B cell (primary cell): ENCODE results near the gene DPYD. TPM values are rescaled to one million over a fixed set of nuclear protein-coding genes. Genes with fewer than 3 reads are reported as not detected.

ENCODE experiments used
- ATAC-seq: fragments of 200-7000 bp; cut with Tn5 transposase; one replicate; pipeline ENCODE4 v1.10.0; 2021; ENCODE audit warnings: low read depth, mild to moderate bottlenecking, moderate number of reproducible peaks, moderate library complexity
- CTCF ChIA-PET: fragments of 350-600 bp; sonication (Branson Sonifier 250); formaldehyde crosslinking; loops from one replicate; lab custom pipeline; 2021; ENCODE audit warnings: antibody characterized with exemption, inconsistent platforms; lab: Charles Lee
- POLR2A ChIA-PET: fragments of 350-600 bp; sonication (Branson Sonifier 250); formaldehyde crosslinking; loops from one replicate; lab custom pipeline; 2021; ENCODE audit warnings: antibody characterized with exemption; lab: Charles Lee
- DNase-seq: peaks from one replicate; pipeline ENCODE4 v3.0.0; 2013
- H2AFZ ChIP-seq: 2 replicates; pipeline ENCODE4 v1.6.1; 2012; ENCODE audit warnings: mild to moderate bottlenecking, low read depth, low read length; ENCODE audit not compliant: insufficient read depth, poor library complexity, severe bottlenecking
- H3K27ac ChIP-seq, 2 donors: 1 replicate in 1 of 2; 2 replicates in 1 of 2; pipeline ENCODE4 v1.5.1; 2012 to 2013; ENCODE audit warnings: low read length in 2 of 2, mild to moderate bottlenecking in 2 of 2, moderate library complexity in 1 of 2
- H3K27me3 ChIP-seq, 4 experiments: fragments of 200-600 bp in 1 of 4; sonication (generic) in 1 of 4; replicated peaks in 1 of 4; 1 replicate in 2 of 4; 2 replicates in 2 of 4; pipeline versions ENCODE4 v1.6.1 to v1.7.0; 2013 to 2016; ENCODE audit warnings: low read length in 3 of 4, mild to moderate bottlenecking in 2 of 4, mixed read lengths in 1 of 4, moderate library complexity in 1 of 4; ENCODE audit not compliant: insufficient read depth in 4 of 4, control insufficient read depth in 3 of 4; ENCODE audit errors: control extremely low read depth in 1 of 4
- H3K36me3 ChIP-seq, 2 experiments: replicated peaks in 1 of 2; 1 replicate in 1 of 2; 2 replicates in 1 of 2; pipeline versions ENCODE4 v1.6.1 to v1.7.1; 2013; ENCODE audit warnings: low read length in 1 of 2; ENCODE audit not compliant: insufficient read depth in 2 of 2, control insufficient read depth in 1 of 2; ENCODE audit errors: control extremely low read depth in 1 of 2, extremely low read depth in 1 of 2
- H3K4me1 ChIP-seq, 2 donors: fragments of 200-600 bp in 1 of 2; sonication (generic) in 1 of 2; 1 replicate in 1 of 2; 2 replicates in 1 of 2; pipeline versions ENCODE4 v1.5.1 to v1.6.1; 2013 to 2017; ENCODE audit warnings: low read length in 2 of 2; ENCODE audit not compliant: control insufficient read depth in 2 of 2, insufficient read depth in 2 of 2
- H3K4me2 ChIP-seq: replicated peaks from 2 replicates; pipeline ENCODE3; 2012; ENCODE audit warnings: mild to moderate bottlenecking, low read depth, low read length; ENCODE audit not compliant: poor library complexity, severe bottlenecking
- H3K4me3 ChIP-seq, 5 experiments: fragments of 200-600 bp in 1 of 5; sonication (generic) in 1 of 5; 1 replicate in 3 of 5; 2 replicates in 2 of 5; pipeline versions ENCODE4 v1.5.1 to v1.7.0; 2011 to 2016; ENCODE audit warnings: low read length in 4 of 5, mild to moderate bottlenecking in 4 of 5, low read depth in 2 of 5, control low read depth in 1 of 5, moderate library complexity in 1 of 5; ENCODE audit not compliant: insufficient read depth in 1 of 5; ENCODE audit errors: control extremely low read depth in 1 of 5, extremely low read depth in 1 of 5
- H3K79me2 ChIP-seq: fragments of 200-600 bp; sonication (generic); one replicate; pipeline ENCODE4 v1.6.0; 2016; ENCODE audit warnings: low read length; ENCODE audit not compliant: control insufficient read depth, insufficient read depth
- H3K9ac ChIP-seq: fragments of 200-600 bp; sonication (generic); 2 replicates; pipeline ENCODE4 v1.6.1; 2017; ENCODE audit warnings: mild to moderate bottlenecking, low read length, moderate library complexity
- H3K9me3 ChIP-seq, 3 donors: one replicate each; pipeline versions ENCODE4 v1.6.1 to v1.7.1; 2013; ENCODE audit warnings: low read length in 2 of 3; ENCODE audit not compliant: control insufficient read depth in 2 of 3, insufficient read depth in 1 of 3; ENCODE audit errors: control extremely low read depth in 1 of 3
- H4K20me1 ChIP-seq: 2 replicates; pipeline ENCODE4 v1.6.0; 2012; ENCODE audit warnings: mild to moderate bottlenecking, low read length; ENCODE audit not compliant: insufficient read depth, control insufficient read depth, poor library complexity, severe bottlenecking
- H3K27ac Mint-ChIP-seq: one replicate; pipeline ENCODE4 v1.8.0; 2021; ENCODE audit warnings: mixed read lengths
- H3K27me3 Mint-ChIP-seq: one replicate; pipeline ENCODE4 v1.8.0; 2021; ENCODE audit warnings: mixed read lengths
- H3K4me1 Mint-ChIP-seq: one replicate; pipeline ENCODE4 v1.8.0; 2021; ENCODE audit warnings: mixed read lengths
- H3K4me3 Mint-ChIP-seq: one replicate; pipeline ENCODE4 v1.8.0; 2021; ENCODE audit warnings: mixed read lengths
- H3K9me3 Mint-ChIP-seq: one replicate; pipeline ENCODE4 v1.8.0; 2022; ENCODE audit warnings: mixed read lengths; ENCODE audit not compliant: insufficient read depth
- EZH2 ChIP-seq: IDR thresholded peaks from 2 replicates; pipeline ENCODE4 v1.6.1; 2012; ENCODE audit warnings: borderline replicate concordance, low read depth, mild to moderate bottlenecking, moderate library complexity, low read length; ENCODE audit not compliant: insufficient read depth, poor library complexity, severe bottlenecking
- WGBS: methylation state at CpG from one replicate; pipeline ENCODE4 v1.1.5; 2013; ENCODE audit warnings: missing lambda C conversion rate; ENCODE audit not compliant: insufficient coverage; 5-methylcytosine and 5-hydroxymethylcytosine counted together
- intact Hi-C: fragments of 100-400 bp; cut with micrococcal nuclease; formaldehyde crosslinking; loops from one replicate; pipeline ENCODE4 v1.10.0; 2022
- polyA plus RNA-seq: library from polyadenylated mRNA; depleted of rRNA; stranded (reverse); fragments of >200 nt; gene quantifications from 2 replicates; pipeline ENCODE4 v1.2.3, GENCODE V29; 2012
- total RNA-seq, 2 donors: library from RNA; stranded (reverse); fragments of 120-200 nt in 1 of 2; gene quantifications; 1 replicate in 1 of 2; 2 replicates in 1 of 2; pipeline versions ENCODE4 v1.2.3 to v1.2.4, GENCODE V29; 2013 to 2022
- TF ChIP-seq, protein P1 (sequence below): fragments of 200-600 bp; IDR thresholded peaks from one replicate; pipeline ENCODE4 v1.8.0; 2022; ENCODE audit warnings: antibody characterized with exemption, mild to moderate bottlenecking

The DPYD gene
- total and polyA plus RNA-seq, 2 donors (not counting 1 experiment from before 2014, with no cell fraction given), result 4.2 to 19.0 TPM

DNA sequence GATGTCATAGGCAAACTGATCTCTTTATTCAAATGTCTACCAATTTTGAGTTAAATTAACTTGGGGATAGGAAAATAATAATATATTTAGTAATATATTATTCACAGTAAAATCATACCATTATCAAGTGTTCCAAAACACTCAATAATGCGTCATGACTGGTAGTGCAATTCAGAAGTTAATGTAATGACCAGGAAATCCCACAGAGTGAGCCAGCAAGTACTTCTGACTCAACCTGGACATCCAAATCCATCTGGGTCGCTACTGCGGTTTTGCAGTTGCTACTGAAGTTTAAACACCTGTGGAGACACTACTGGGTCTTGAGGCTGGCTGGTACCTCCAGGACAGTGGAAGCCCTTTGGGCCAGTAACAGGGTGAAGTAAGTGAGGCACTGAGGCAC, 44.8 kb downstream of the DPYD start:
- CTCF ChIA-PET, result no interaction called here
- H4K20me1 ChIP-seq, result no peaks in the 10 kb centered on the region

DNA sequence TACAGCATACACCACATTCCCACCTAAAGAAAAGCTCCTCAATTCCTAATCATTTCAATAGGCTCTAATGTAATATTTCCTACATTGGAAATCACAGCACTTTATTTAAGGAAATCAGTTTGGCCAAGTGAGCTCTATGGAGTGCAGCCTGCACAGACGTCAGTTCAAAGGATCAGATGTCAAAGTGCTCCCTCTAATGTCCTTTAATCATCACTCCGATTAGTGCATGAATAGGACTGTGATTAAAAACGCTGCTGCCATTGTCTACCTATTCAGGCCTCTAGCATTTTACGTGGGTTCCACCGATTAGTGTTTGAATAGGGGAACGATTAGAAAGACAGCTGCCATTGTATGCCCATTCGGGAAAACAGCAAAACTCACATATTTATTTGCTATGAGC, 50.2 kb downstream of the DPYD start:
- H3K27ac ChIP-seq, result no peak overlapping the region
- TF ChIP-seq EZH2, result no peak
- TF ChIP-seq, protein P1, sequence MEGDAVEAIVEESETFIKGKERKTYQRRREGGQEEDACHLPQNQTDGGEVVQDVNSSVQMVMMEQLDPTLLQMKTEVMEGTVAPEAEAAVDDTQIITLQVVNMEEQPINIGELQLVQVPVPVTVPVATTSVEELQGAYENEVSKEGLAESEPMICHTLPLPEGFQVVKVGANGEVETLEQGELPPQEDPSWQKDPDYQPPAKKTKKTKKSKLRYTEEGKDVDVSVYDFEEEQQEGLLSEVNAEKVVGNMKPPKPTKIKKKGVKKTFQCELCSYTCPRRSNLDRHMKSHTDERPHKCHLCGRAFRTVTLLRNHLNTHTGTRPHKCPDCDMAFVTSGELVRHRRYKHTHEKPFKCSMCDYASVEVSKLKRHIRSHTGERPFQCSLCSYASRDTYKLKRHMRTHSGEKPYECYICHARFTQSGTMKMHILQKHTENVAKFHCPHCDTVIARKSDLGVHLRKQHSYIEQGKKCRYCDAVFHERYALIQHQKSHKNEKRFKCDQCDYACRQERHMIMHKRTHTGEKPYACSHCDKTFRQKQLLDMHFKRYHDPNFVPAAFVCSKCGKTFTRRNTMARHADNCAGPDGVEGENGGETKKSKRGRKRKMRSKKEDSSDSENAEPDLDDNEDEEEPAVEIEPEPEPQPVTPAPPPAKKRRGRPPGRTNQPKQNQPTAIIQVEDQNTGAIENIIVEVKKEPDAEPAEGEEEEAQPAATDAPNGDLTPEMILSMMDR, result no peak
- H3K4me1 ChIP-seq, result no peaks in the 10 kb centered on the region
- H3K79me2 ChIP-seq, result no peaks in the 10 kb centered on the region
- no peak overlapping the region for H3K4me2 ChIP-seq
- no peak overlapping the region for H3K4me3 Mint-ChIP-seq
- H3K4me3 ChIP-seq, result no peak overlapping the region
- intact Hi-C loops, result no loop called here
- 92% methylated on average over 1 of the region's 7 CpGs for WGBS
- H4K20me1 ChIP-seq, result no peaks in the 10 kb centered on the region
- ATAC-seq (no peak), DNase-seq (no peak)
- no peak overlapping the region for H3K27ac Mint-ChIP-seq
- POLR2A ChIA-PET, result no interaction called here
- H2AFZ ChIP-seq, result no peak overlapping the region
- CTCF ChIA-PET, result no interaction called here
- H3K9me3 ChIP-seq, result no peaks in the 10 kb centered on the region
- no peaks in the 10 kb centered on the region for H3K36me3 ChIP-seq
- no peaks in the 10 kb centered on the region for H3K27me3 Mint-ChIP-seq
- no peaks in the 10 kb centered on the region for H3K4me1 Mint-ChIP-seq
- H3K27me3 ChIP-seq, result no peaks in the 10 kb centered on the region
- H3K9ac ChIP-seq, result no peak overlapping the region
- H3K9me3 Mint-ChIP-seq, result no peaks in the 10 kb centered on the region

More for the DNA sequence above, 44.8 kb downstream of the DPYD start:
- POLR2A ChIA-PET, result no interaction called here
- TF ChIP-seq, protein P1, result no peak
- TF ChIP-seq EZH2, result no peak
- Histone ChIP-seq H2AFZ (no peak overlapping the region), H3K9ac (no peak overlapping the region), H3K9me3 (no peaks in the 10 kb centered on the region), H3K27me3 (no peaks in the 10 kb centered on the region), H3K36me3 (no peaks in the 10 kb centered on the region), H3K4me2 (no peak overlapping the region), H3K4me1 (no peaks in the 10 kb centered on the region), H3K4me3 (no peak overlapping the region), H3K27ac (no peak overlapping the region), H3K79me2 (no peaks in the 10 kb centered on the region)
- Mint-ChIP-seq H3K4me3 (no peak overlapping the region), H3K27ac (no peak overlapping the region), H3K9me3 (no peaks in the 10 kb centered on the region), H3K27me3 (no peaks in the 10 kb centered on the region), H3K4me1 (no peaks in the 10 kb centered on the region)
- intact Hi-C loops, result no loop called here
- no peak for DNase-seq
- 100% methylated on average over 2 of the region's 3 CpGs for WGBS
- ATAC-seq, result no peak
